Epithelial cell of esophagus (primary cell): Measurements from ENCODE around the gene GNAT3.
A peak's percentile ranks its signal among the peaks of the same experiment; 100 is the strongest.

ENCODE experiments used
- DNase-seq: peaks from one replicate; pipeline ENCODE4 v3.0.0; 2010; ENCODE audit warnings: low read depth
- H3K4me3 ChIP-seq: 2 replicates; pipeline ENCODE4 v1.5.1; 2011; ENCODE audit warnings: mild to moderate bottlenecking, low read length, control low read depth
- CTCF ChIP-seq: IDR thresholded peaks from 2 replicates; pipeline ENCODE4 v1.5.1; 2011; ENCODE audit warnings: low read depth, mild to moderate bottlenecking, low read length, control low read depth, inconsistent platforms; ENCODE audit not compliant: insufficient read depth; ENCODE audit errors: missing control alignments

Gene GNAT3

GRCh38 chr7:80511964-80512363 lies at the start of gene GNAT3:
Gene GNAT3, minus strand, starts transcription at chr7:80512064. Its CDS starts 138 bp downstream, at chr7:80511926.
- no peak within 1 kb of the TSS for H3K4me3 ChIP-seq
- no peak for TF ChIP-seq CTCF
- DNase-seq: no peak

- no peak overlapping the region for H3K4me3 ChIP-seq
- TF ChIP-seq CTCF: no peak
- no peak for DNase-seq
These were observed 46.3 kb upstream of the GNAT3 start for GRCh38 chr7:80558116-80558515.

- DNase-seq: peak; percentile 6
- H3K4me3 ChIP-seq: no peak overlapping the region
- no peak for TF ChIP-seq CTCF
These were observed 40.3 kb upstream of the GNAT3 start for GRCh38 chr7:80552031-80552694.

- TF ChIP-seq CTCF: no peak
- no peak for DNase-seq
- H3K4me3 ChIP-seq: no peak overlapping the region
These were observed 38.1 kb upstream of the GNAT3 start for GRCh38 chr7:80550005-80550404.

GRCh38 chr7:80548840-80549530 lies 37.1 kb upstream of the GNAT3 start:
- TF ChIP-seq CTCF: no peak
- no peak for DNase-seq
- H3K4me3 ChIP-seq: no peak overlapping the region

GRCh38 chr7:80542398-80542797 lies 30.5 kb upstream of the GNAT3 start:
- no peak for TF ChIP-seq CTCF
- peak; percentile 94 for DNase-seq
- no peak overlapping the region for H3K4me3 ChIP-seq
